K562 (cell line): ENCODE results near the gene POP5. TPM values are rescaled to one million over a fixed set of nuclear protein-coding genes. Genes with fewer than 3 reads are reported as not detected.

ENCODE experiments used
- CHD4 ChIP-seq: fragments of 200-600 bp; sonication (generic); IDR thresholded peaks from 3 replicates; pipeline ENCODE4 v1.6.1; 2012; ENCODE audit warnings: low read depth, mild to moderate bottlenecking, mixed read lengths, low read length, inconsistent platforms; ENCODE audit not compliant: insufficient read depth, insufficient replicate concordance, poor library complexity, severe bottlenecking
- EWSR1 ChIP-seq: fragments of 450-650 bp; IDR thresholded peaks from 2 replicates; pipeline ENCODE4 v1.6.1; 2018; ENCODE audit warnings: borderline replicate concordance, mild to moderate bottlenecking, low read depth, moderate library complexity; ENCODE audit not compliant: partially characterized antibody
- HMGN3 ChIP-seq: IDR thresholded peaks from 2 replicates; pipeline ENCODE4 v1.6.1; 2011; ENCODE audit warnings: borderline replicate concordance, low read depth, mild to moderate bottlenecking, mixed read lengths, low read length; ENCODE audit not compliant: insufficient read length; ENCODE audit errors: extremely low read depth
- L3MBTL2 ChIP-seq: fragments of 450-650 bp; IDR thresholded peaks from 2 replicates; pipeline ENCODE4 v1.6.1; 2016; ENCODE audit warnings: mild to moderate bottlenecking, moderate library complexity
- NR1H2 ChIP-seq: sonication (generic); formaldehyde crosslinking; IDR thresholded peaks from 2 replicates; pipeline ENCODE4 v1.4.0; 2020; ENCODE audit warnings: mild to moderate bottlenecking, missing genetic modification reagents
- PRMT5 ChIP-seq: sonication (generic); formaldehyde crosslinking; IDR thresholded peaks from 2 replicates; pipeline ENCODE4 v1.5.0; 2020; ENCODE audit warnings: missing genetic modification reagents
- SMAD4 ChIP-seq: fragments of 250-450 bp; sonication (Bioruptor Pico); conservative IDR thresholded peaks from 2 replicates; pipeline ENCODE4 v1.8.0; 2021; ENCODE audit warnings: inconsistent platforms, mild to moderate bottlenecking, moderate library complexity
- TCF3 ChIP-seq: sonication (generic); formaldehyde crosslinking; IDR thresholded peaks from 2 replicates; pipeline ENCODE4 v1.4.0; 2020; ENCODE audit warnings: mild to moderate bottlenecking, missing genetic modification reagents
- TRIM24 ChIP-seq, 2 experiments: fragments of 450-650 bp; IDR thresholded peaks; 2 replicates each; pipeline ENCODE4 v1.6.1; 2016
- ZBED1 ChIP-seq: IDR thresholded peaks from 2 replicates; pipeline ENCODE4 v1.6.1; 2014
- ZNF134 ChIP-seq: fragments of 250-450 bp; sonication (Bioruptor Pico); conservative IDR thresholded peaks from 2 replicates; pipeline ENCODE4 v1.4.0; 2020
- ZNF239 ChIP-seq: fragments of 250-450 bp; sonication (Bioruptor Pico); IDR thresholded peaks from 2 replicates; pipeline ENCODE4 v1.4.0; 2020; ENCODE audit warnings: mild to moderate bottlenecking
- ZNF316 ChIP-seq: fragments of 450-650 bp; IDR thresholded peaks from 2 replicates; pipeline ENCODE4 v1.6.1; 2016
- ZNF668 ChIP-seq: fragments of 250-450 bp; sonication (Bioruptor Pico); IDR thresholded peaks from 2 replicates; pipeline ENCODE4 v1.8.0; 2022; ENCODE audit warnings: mild to moderate bottlenecking, inconsistent platforms
- ZNF695 ChIP-seq: fragments of 450-650 bp; formaldehyde crosslinking; IDR thresholded peaks from 2 replicates; pipeline ENCODE4 v1.4.0; 2020; ENCODE audit warnings: mild to moderate bottlenecking, moderate library complexity
- polyA plus RNA-seq, 8 experiments: library from polyadenylated mRNA; depleted of rRNA in 4 of 8; stranded (reverse) in 5 of 8; unstranded in 3 of 8; fragments of >200 nt; fragmentation: Nextera tagmentation in 2 of 8; fragmentation: Illumina TruSeq in 1 of 8; extraction: Ambion mirVana in 2 of 8; extraction: Trizol in 1 of 8; gene quantifications; 2 replicates each; pipeline versions ENCODE4 v1.2.1 to v1.2.3, GENCODE V29; 2011 to 2014; ENCODE audit warnings: inconsistent platforms in 1 of 8, missing spikeins in 1 of 8
- total RNA-seq, 7 experiments: library from RNA; depleted of rRNA in 6 of 7; stranded (reverse); fragments of >200 nt in 6 of 7; fragmentation: Illumina TruSeq in 2 of 7; extraction: Trizol in 2 of 7; gene quantifications; 2 replicates each; pipeline versions ENCODE4 v1.2.1 to v1.2.3, GENCODE V29; 2011 to 2021; ENCODE audit warnings: low replicate concordance in 1 of 7
- TF ChIP-seq, protein P1 (sequence below): fragments of 250-450 bp; sonication (Bioruptor Pico); IDR thresholded peaks from 2 replicates; pipeline ENCODE4 v1.8.0; 2021; ENCODE audit warnings: moderate library complexity, mild to moderate bottlenecking, inconsistent platforms
- TF ChIP-seq, protein P2 (sequence below): fragments of 450-650 bp; formaldehyde crosslinking; IDR thresholded peaks from 2 replicates; pipeline ENCODE4 v1.4.0; 2022; ENCODE audit warnings: missing genetic modification characterization
- TF ChIP-seq, protein P3 (sequence below): fragments of 250-450 bp; sonication (Bioruptor Pico); IDR thresholded peaks from 2 replicates; pipeline ENCODE4 v1.4.0; 2020; ENCODE audit warnings: mild to moderate bottlenecking, moderate library complexity
- TF ChIP-seq, protein P4 (sequence below): fragments of 450-650 bp; IDR thresholded peaks from 2 replicates; pipeline ENCODE4 v1.6.1; 2014; ENCODE audit warnings: low read depth, mild to moderate bottlenecking, moderate library complexity, borderline replicate concordance
- TF ChIP-seq, protein P5 (sequence below): fragments of 250-450 bp; sonication (Bioruptor Pico); IDR thresholded peaks from 2 replicates; pipeline ENCODE4 v1.8.0; 2022; ENCODE audit warnings: inconsistent platforms

POP5 gene
- total and polyA plus RNA-seq, 9 of the 15 experiments (the other 6 are each of a cell fraction or from before 2014, with no cell fraction given) = 57.5 to 253 (median 73.8) TPM

DNA sequence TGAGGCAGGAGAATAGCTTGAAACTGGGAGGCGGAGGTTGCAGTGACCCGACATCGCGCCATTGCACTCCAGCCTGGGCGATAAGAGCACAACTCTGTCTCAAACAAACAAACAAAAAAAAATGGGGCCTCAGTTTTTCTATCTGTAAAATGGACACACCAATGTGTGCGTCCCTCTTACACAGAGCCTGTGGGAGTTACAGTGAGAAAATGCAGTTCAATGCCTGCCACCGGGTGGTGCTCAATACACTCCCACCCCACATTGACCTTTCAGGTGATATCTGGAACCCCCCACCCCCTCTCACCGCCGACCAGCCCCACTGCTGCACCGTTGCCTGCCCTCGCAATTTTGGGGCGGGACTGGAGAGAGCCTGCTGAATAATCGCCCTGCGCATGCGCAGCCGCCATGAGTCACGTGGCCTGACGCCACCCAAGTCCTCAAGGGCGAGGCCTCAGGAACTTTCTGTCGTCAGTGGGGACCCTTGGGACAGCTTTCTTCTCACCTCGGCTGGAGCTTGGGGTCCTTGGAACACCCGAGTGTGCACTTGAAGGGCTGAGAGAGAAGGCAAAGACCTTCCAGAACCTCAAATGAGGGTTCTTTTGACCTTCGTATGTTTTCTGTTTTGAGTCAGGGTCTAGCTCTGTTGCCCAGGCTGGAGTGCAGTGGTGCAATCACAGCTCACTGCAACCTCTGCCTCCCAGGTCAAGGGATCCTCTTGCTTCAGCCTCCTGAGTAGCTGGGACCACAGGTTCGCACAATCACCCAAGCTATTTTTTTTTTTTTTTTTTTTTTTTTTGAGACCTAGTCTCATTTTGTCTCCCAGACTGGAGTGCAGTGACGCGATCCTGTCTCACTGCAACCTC lies 44.6 kb upstream of the POP5 start (continued):
- TF ChIP-seq TRIM24 (IDR thresholded peaks at IDR 0.05) (peak in 1 of 2 experiments; percentile 6; a peak in 1 of 4 replicates), HMGN3 (no peak), TCF3 (CRISPR knock-in tag) (no peak), ZNF239 (no peak), ZNF668 (no peak), L3MBTL2 (peak; percentile 97), PRMT5 (CRISPR knock-in tag) (no peak), SMAD4 (CRISPR knock-in tag) (no peak), ZNF695 (no peak), ZBED1 (no peak), EWSR1 (no peak), CHD4 (peak; percentile 96), NR1H2 (CRISPR knock-in tag) (no peak), ZNF316 (no peak), ZNF134 (CRISPR knock-in tag) (no peak)
- TF ChIP-seq, protein P1, sequence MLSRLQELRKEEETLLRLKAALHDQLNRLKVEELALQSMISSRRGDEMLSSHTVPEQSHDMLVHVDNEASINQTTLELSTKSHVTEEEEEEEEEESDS (CRISPR knock-in tag) = no peak
- TF ChIP-seq, protein P2, sequence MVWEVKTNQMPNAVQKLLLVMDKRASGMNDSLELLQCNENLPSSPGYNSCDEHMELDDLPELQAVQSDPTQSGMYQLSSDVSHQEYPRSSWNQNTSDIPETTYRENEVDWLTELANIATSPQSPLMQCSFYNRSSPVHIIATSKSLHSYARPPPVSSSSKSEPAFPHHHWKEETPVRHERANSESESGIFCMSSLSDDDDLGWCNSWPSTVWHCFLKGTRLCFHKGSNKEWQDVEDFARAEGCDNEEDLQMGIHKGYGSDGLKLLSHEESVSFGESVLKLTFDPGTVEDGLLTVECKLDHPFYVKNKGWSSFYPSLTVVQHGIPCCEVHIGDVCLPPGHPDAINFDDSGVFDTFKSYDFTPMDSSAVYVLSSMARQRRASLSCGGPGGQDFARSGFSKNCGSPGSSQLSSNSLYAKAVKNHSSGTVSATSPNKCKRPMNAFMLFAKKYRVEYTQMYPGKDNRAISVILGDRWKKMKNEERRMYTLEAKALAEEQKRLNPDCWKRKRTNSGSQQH (CRISPR knock-in tag) = no peak
- TF ChIP-seq, protein P3, sequence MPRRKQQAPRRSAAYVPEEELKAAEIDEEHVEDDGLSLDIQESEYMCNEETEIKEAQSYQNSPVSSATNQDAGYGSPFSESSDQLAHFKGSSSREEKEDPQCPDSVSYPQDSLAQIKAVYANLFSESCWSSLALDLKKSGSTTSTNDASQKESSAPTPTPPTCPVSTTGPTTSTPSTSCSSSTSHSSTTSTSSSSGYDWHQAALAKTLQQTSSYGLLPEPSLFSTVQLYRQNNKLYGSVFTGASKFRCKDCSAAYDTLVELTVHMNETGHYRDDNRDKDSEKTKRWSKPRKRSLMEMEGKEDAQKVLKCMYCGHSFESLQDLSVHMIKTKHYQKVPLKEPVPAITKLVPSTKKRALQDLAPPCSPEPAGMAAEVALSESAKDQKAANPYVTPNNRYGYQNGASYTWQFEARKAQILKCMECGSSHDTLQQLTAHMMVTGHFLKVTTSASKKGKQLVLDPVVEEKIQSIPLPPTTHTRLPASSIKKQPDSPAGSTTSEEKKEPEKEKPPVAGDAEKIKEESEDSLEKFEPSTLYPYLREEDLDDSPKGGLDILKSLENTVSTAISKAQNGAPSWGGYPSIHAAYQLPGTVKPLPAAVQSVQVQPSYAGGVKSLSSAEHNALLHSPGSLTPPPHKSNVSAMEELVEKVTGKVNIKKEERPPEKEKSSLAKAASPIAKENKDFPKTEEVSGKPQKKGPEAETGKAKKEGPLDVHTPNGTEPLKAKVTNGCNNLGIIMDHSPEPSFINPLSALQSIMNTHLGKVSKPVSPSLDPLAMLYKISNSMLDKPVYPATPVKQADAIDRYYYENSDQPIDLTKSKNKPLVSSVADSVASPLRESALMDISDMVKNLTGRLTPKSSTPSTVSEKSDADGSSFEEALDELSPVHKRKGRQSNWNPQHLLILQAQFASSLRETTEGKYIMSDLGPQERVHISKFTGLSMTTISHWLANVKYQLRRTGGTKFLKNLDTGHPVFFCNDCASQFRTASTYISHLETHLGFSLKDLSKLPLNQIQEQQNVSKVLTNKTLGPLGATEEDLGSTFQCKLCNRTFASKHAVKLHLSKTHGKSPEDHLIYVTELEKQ (CRISPR knock-in tag) = no peak
- TF ChIP-seq, protein P4, sequence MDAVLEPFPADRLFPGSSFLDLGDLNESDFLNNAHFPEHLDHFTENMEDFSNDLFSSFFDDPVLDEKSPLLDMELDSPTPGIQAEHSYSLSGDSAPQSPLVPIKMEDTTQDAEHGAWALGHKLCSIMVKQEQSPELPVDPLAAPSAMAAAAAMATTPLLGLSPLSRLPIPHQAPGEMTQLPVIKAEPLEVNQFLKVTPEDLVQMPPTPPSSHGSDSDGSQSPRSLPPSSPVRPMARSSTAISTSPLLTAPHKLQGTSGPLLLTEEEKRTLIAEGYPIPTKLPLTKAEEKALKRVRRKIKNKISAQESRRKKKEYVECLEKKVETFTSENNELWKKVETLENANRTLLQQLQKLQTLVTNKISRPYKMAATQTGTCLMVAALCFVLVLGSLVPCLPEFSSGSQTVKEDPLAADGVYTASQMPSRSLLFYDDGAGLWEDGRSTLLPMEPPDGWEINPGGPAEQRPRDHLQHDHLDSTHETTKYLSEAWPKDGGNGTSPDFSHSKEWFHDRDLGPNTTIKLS = no peak
- TF ChIP-seq, protein P5, sequence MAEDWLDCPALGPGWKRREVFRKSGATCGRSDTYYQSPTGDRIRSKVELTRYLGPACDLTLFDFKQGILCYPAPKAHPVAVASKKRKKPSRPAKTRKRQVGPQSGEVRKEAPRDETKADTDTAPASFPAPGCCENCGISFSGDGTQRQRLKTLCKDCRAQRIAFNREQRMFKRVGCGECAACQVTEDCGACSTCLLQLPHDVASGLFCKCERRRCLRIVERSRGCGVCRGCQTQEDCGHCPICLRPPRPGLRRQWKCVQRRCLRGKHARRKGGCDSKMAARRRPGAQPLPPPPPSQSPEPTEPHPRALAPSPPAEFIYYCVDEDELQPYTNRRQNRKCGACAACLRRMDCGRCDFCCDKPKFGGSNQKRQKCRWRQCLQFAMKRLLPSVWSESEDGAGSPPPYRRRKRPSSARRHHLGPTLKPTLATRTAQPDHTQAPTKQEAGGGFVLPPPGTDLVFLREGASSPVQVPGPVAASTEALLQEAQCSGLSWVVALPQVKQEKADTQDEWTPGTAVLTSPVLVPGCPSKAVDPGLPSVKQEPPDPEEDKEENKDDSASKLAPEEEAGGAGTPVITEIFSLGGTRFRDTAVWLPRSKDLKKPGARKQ = no peak
